HepG2 (cell line): ENCODE data around the gene FOXA3.

Source experiments
- ARID3A ChIP-seq: IDR thresholded peaks from 2 replicates; pipeline ENCODE4 v1.6.1; 2012; ENCODE audit warnings: low read depth, low read length, improper control_type of control experiment
- BCL3 ChIP-seq: sonication (generic); formaldehyde crosslinking; IDR thresholded peaks from 2 replicates; pipeline ENCODE4 v1.5.1; 2020; ENCODE audit warnings: mild to moderate bottlenecking, missing genetic modification reagents, moderate library complexity
- CEBPB ChIP-seq: IDR thresholded peaks from 2 replicates; pipeline ENCODE4 v1.6.1; 2011; ENCODE audit warnings: low read depth, low read length, improper control_type of control experiment, borderline replicate concordance
- HDAC2 ChIP-seq: sonication (generic); formaldehyde crosslinking; IDR thresholded peaks from 2 replicates; pipeline ENCODE4 v1.4.0; 2020; ENCODE audit warnings: missing genetic modification reagents
- JUNB ChIP-seq: sonication (generic); formaldehyde crosslinking; IDR thresholded peaks from 2 replicates; pipeline ENCODE4 v1.8.0; 2022; ENCODE audit warnings: missing genetic modification reagents, mild to moderate bottlenecking, borderline replicate concordance
- MAZ ChIP-seq, 2 experiments: sonication (generic) in 1 of 2; formaldehyde crosslinking in 1 of 2; IDR thresholded peaks; 2 replicates each; pipeline versions ENCODE4 v1.5.0 to v1.6.1; 2012 to 2020; ENCODE audit warnings: low read depth in 2 of 2, mild to moderate bottlenecking in 2 of 2, borderline replicate concordance in 1 of 2, improper control_type of control experiment in 1 of 2, low read length in 1 of 2, missing genetic modification reagents in 1 of 2, moderate library complexity in 1 of 2
- MEF2D ChIP-seq: sonication (generic); formaldehyde crosslinking; IDR thresholded peaks from 2 replicates; pipeline ENCODE4 v1.5.1; 2020; ENCODE audit warnings: mild to moderate bottlenecking, missing genetic modification reagents
- NONO ChIP-seq, 2 experiments: fragments of 450-650 bp in 1 of 2; sonication (generic) in 1 of 2; formaldehyde crosslinking in 1 of 2; IDR thresholded peaks in 1 of 2; conservative IDR thresholded peaks in 1 of 2; 2 replicates each; pipeline versions ENCODE4 v1.6.1 to v1.8.0; 2017 to 2022; ENCODE audit warnings: mild to moderate bottlenecking in 1 of 2, missing genetic modification reagents in 1 of 2, moderate library complexity in 1 of 2
- RBFOX2 ChIP-seq: fragments of 200-400 bp; formaldehyde crosslinking; IDR thresholded peaks from 2 replicates; pipeline ENCODE4 v1.6.1; 2017; ENCODE audit warnings: low read depth, mild to moderate bottlenecking, low read length
- STAG1 ChIP-seq: sonication (generic); formaldehyde crosslinking; IDR thresholded peaks from 2 replicates; pipeline ENCODE4 v1.4.0; 2020; ENCODE audit warnings: missing genetic modification reagents
- U2AF1 ChIP-seq: fragments of 200-400 bp; formaldehyde crosslinking; optimal IDR thresholded peaks from 2 replicates; pipeline ENCODE3; 2017; ENCODE audit warnings: mild to moderate bottlenecking, low read depth, low read length
- ZMAT5 ChIP-seq: sonication (generic); formaldehyde crosslinking; IDR thresholded peaks from 2 replicates; pipeline ENCODE4 v1.5.0; 2020; ENCODE audit warnings: mild to moderate bottlenecking, low read depth, missing genetic modification reagents, borderline replicate concordance
- ZNF512 ChIP-seq: sonication (generic); formaldehyde crosslinking; IDR thresholded peaks from 2 replicates; pipeline ENCODE4 v1.4.0; 2020; ENCODE audit warnings: mild to moderate bottlenecking, missing genetic modification reagents

GRCh38 chr19:45865269-45865948 lies 1.3 kb downstream of the FOXA3 start:
- no peak for TF ChIP-seq ARID3A
- TF ChIP-seq MEF2D (CRISPR knock-in tag), result no peak
- no peak for TF ChIP-seq BCL3
- TF ChIP-seq JUNB (CRISPR knock-in tag), result no peak
- TF ChIP-seq NONO (IDR thresholded peaks at IDR 0.05), result no peak
- no peak for TF ChIP-seq NONO (CRISPR knock-in tag; conservative IDR thresholded peaks at IDR 0.05)
- peak; percentile 51; the same call in 1 of the 2 replicates for TF ChIP-seq RBFOX2
- no peak for TF ChIP-seq MAZ (IDR thresholded peaks at IDR 0.05; ENCODE audit: borderline replicate concordance, low read depth, low read length)
- no peak for TF ChIP-seq MAZ (CRISPR knock-in tag; IDR thresholded peaks at IDR 0.05; ENCODE audit: low read depth)
- TF ChIP-seq U2AF1, result no peak
- no peak for TF ChIP-seq CEBPB
- TF ChIP-seq HDAC2 (CRISPR knock-in tag), result no peak
- TF ChIP-seq ZNF512, result no peak
- TF ChIP-seq STAG1 (CRISPR knock-in tag), result no peak
- no peak for TF ChIP-seq ZMAT5 (CRISPR knock-in tag)
